ENCODE measurements around the gene MTNR1B.

The MTNR1B gene
- long read RNA-seq, result 0 reads

DNA sequence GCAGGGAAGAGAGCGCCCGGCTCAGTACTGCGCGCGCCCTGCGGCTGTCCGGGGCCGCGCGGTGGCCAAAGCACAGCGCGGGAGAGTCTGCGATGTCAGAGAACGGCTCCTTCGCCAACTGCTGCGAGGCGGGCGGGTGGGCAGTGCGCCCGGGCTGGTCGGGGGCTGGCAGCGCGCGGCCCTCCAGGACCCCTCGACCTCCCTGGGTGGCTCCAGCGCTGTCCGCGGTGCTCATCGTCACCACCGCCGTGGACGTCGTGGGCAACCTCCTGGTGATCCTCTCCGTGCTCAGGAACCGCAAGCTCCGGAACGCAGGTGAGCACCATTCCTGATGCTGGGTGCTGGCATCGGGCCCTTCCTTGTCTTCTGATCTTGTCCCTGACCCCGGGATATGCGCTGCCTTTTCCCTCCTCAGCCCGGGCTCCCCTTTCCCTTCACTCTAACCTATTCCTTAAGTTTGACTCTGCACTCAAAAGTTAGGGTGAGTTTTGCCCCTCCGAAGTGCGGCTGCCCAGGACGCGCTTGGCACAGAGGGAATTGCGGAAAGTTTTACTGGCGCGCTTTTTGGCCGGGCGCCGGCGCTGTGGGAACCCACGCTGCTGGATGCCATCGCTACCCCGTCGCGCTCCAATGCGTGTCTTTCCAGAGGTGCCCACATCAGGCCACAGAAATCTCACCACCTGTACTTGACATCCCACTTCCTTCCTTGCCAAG, at the start of gene MTNR1B:
Gene MTNR1B, plus strand, starts transcription at position 18 of the 714 bp plus-strand sequence. Its CDS starts 75 bp downstream, at position 93.
- TF ChIP-seq CTCF (IDR thresholded peaks at IDR 0.05; ENCODE audit: insufficient read depth, low read length), result no peak
- TF ChIP-seq, protein P1, sequence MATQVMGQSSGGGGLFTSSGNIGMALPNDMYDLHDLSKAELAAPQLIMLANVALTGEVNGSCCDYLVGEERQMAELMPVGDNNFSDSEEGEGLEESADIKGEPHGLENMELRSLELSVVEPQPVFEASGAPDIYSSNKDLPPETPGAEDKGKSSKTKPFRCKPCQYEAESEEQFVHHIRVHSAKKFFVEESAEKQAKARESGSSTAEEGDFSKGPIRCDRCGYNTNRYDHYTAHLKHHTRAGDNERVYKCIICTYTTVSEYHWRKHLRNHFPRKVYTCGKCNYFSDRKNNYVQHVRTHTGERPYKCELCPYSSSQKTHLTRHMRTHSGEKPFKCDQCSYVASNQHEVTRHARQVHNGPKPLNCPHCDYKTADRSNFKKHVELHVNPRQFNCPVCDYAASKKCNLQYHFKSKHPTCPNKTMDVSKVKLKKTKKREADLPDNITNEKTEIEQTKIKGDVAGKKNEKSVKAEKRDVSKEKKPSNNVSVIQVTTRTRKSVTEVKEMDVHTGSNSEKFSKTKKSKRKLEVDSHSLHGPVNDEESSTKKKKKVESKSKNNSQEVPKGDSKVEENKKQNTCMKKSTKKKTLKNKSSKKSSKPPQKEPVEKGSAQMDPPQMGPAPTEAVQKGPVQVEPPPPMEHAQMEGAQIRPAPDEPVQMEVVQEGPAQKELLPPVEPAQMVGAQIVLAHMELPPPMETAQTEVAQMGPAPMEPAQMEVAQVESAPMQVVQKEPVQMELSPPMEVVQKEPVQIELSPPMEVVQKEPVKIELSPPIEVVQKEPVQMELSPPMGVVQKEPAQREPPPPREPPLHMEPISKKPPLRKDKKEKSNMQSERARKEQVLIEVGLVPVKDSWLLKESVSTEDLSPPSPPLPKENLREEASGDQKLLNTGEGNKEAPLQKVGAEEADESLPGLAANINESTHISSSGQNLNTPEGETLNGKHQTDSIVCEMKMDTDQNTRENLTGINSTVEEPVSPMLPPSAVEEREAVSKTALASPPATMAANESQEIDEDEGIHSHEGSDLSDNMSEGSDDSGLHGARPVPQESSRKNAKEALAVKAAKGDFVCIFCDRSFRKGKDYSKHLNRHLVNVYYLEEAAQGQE (IDR thresholded peaks at IDR 0.05; ENCODE audit: insufficient replicate concordance, low read depth), result no peak
- TF ChIP-seq GABPA (IDR thresholded peaks at IDR 0.05; ENCODE audit: low read depth), result no peak
- TF ChIP-seq SPI1 (IDR thresholded peaks at IDR 0.05; ENCODE audit: borderline replicate concordance, low read depth), result no peak
- TF ChIP-seq POLR2AphosphoS5 (IDR thresholded peaks at IDR 0.05; ENCODE audit: low read depth), result no peak
- H3K27me3 ChIP-seq (ENCODE audit: insufficient read depth, poor library complexity, severe bottlenecking), result no peaks in the 10 kb centered on the region
- no peak within 1 kb of the TSS for H3K27ac ChIP-seq (replicated peaks)
- no peak for DNase-seq (ENCODE audit: low read depth in 1 of 2, low spot score in 1 of 2)
- H3K4me3 ChIP-seq (replicated peaks; ENCODE audit: insufficient read depth, low read length), result no peak within 1 kb of the TSS

GRCh38 chr11:92920331-92920730, 49.1 kb upstream of the MTNR1B start:
- Histone ChIP-seq H3K27me3 (ENCODE audit: insufficient read depth, poor library complexity, severe bottlenecking) (no peaks in the 10 kb centered on the region), H3K4me3 (replicated peaks; ENCODE audit: insufficient read depth, low read length) (no peak overlapping the region), H3K27ac (replicated peaks) (no peak overlapping the region)
- no peak for DNase-seq (ENCODE audit: low read depth in 1 of 2, low spot score in 1 of 2)
- TF ChIP-seq POLR2AphosphoS5 (IDR thresholded peaks at IDR 0.05; ENCODE audit: low read depth) (no peak), GABPA (IDR thresholded peaks at IDR 0.05; ENCODE audit: low read depth) (no peak), CTCF (IDR thresholded peaks at IDR 0.05; ENCODE audit: insufficient read depth, low read length) (no peak), SPI1 (IDR thresholded peaks at IDR 0.05; ENCODE audit: borderline replicate concordance, low read depth) (no peak)
- TF ChIP-seq, protein P1 (IDR thresholded peaks at IDR 0.05; ENCODE audit: insufficient replicate concordance, low read depth), result no peak

GRCh38 chr11:92922731-92923130, 46.7 kb upstream of the MTNR1B start:
- no peak for TF ChIP-seq POLR2AphosphoS5 (IDR thresholded peaks at IDR 0.05; ENCODE audit: low read depth)
- TF ChIP-seq GABPA (IDR thresholded peaks at IDR 0.05; ENCODE audit: low read depth), result no peak
- TF ChIP-seq CTCF (IDR thresholded peaks at IDR 0.05; ENCODE audit: insufficient read depth, low read length), result no peak
- TF ChIP-seq, protein P1 (IDR thresholded peaks at IDR 0.05; ENCODE audit: insufficient replicate concordance, low read depth), result no peak
- no peak for TF ChIP-seq SPI1 (IDR thresholded peaks at IDR 0.05; ENCODE audit: borderline replicate concordance, low read depth)
- Histone ChIP-seq H3K27me3 (ENCODE audit: insufficient read depth, poor library complexity, severe bottlenecking) (no peaks in the 10 kb centered on the region), H3K27ac (replicated peaks) (no peak overlapping the region), H3K4me3 (replicated peaks; ENCODE audit: insufficient read depth, low read length) (no peak overlapping the region)
- no peak for DNase-seq (ENCODE audit: low read depth in 1 of 2, low spot score in 1 of 2)
